ENCODE measurements around the gene GRID1. TPM values are rescaled to one million over a fixed set of nuclear protein-coding genes. Genes with fewer than 3 reads are reported as not detected.

Gene GRID1
- total RNA-seq, 1 donor from 2014 or later = 16.5 TPM

GRCh38 chr10:86206240-86206579, 160.4 kb downstream of the GRID1 start:
- DNase-seq = no peak

- DNase-seq = peak; percentile 23
Observed at GRCh38 chr10:86205306-86206239, 161.0 kb downstream of the GRID1 start.

- no peak for DNase-seq
Observed at GRCh38 chr10:86204421-86205305, 161.9 kb downstream of the GRID1 start.

DNA sequence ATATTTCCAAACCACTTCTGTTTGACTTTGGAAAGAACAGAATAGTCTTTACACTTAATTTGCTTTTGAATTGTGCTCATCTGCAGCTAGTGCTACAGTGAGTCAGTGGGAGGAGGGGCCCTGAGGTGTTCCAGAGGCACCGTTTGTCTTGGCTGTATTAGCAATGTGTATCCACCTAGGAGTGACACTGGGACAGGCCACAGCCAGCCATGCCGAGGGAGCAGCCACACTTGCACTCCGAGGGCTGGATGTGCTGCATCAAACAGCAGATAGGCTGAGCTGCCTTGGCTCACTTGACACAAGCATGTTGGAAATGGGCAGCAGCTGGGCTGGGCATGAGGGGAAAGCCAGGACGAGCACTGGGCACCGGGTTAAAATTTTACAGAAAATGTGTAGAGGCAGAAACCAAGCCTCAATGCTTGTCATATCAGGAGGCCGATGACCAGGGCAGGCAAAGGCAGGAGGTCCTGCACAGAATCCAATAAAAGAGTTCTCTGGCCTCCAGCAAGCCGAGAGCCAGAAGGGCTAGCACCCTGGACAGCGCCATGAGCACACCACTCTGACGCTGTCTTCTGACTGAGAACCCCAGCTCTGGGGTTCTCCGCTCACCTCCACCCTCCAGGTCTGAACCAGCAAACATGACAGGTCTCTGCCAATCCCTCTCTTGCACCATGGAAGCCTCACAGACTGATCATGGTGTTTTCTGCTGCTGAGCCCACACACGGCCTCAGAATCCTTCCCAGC, 163.3 kb downstream of the GRID1 start:
- DNase-seq = no peak

DNA sequence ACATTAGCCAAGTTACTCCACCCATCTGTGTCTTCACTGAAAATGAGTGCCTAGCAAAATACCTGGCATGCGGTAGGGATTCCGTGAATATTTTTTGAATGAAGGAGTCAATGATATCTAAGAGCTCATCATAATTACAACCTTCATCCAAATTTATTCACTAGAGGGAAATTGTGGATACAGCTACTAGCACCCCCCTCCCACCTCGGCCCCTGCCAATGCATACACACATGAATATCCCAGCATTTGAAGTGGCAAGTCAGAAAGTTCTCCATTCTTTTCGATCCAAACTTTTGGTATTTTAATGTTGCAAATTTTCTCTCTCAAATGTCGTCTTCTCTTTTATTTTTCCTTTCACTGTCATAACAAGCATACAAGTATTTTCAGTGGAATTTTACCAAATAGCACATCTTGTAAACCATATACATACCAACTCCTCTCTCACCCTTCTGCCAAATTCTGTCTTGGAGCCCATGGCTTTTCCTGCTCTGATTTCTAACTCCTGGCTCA, 164.3 kb downstream of the GRID1 start:
- DNase-seq = no peak

GRCh38 chr10:86200867-86201266, 165.7 kb downstream of the GRID1 start:
- DNase-seq = no peak

DNA sequence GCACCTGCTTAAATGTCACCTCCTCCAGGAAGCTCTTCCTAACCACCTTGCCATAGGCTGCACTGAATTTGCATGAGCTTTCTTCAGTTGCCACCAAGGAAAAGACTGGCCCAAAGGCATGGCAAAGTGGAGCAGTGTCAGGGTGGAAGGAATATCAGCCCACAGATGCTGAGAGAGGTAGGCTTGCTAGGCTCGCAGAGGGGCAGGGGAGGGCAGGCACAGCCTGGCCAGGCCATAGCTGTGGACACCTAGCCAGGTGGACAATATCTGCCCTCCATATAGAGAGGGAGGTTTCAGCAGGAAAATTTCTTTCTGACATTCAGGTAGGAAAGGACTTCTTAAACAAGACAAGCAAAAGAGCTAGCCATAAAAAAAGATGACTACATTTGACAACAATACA, 166.3 kb downstream of the GRID1 start:
- no peak for DNase-seq

- DNase-seq = no peak
Observed at GRCh38 chr10:86199041-86199440, 167.6 kb downstream of the GRID1 start.

GRCh38 chr10:86198271-86198670, 168.3 kb downstream of the GRID1 start:
- DNase-seq = no peak

DNA sequence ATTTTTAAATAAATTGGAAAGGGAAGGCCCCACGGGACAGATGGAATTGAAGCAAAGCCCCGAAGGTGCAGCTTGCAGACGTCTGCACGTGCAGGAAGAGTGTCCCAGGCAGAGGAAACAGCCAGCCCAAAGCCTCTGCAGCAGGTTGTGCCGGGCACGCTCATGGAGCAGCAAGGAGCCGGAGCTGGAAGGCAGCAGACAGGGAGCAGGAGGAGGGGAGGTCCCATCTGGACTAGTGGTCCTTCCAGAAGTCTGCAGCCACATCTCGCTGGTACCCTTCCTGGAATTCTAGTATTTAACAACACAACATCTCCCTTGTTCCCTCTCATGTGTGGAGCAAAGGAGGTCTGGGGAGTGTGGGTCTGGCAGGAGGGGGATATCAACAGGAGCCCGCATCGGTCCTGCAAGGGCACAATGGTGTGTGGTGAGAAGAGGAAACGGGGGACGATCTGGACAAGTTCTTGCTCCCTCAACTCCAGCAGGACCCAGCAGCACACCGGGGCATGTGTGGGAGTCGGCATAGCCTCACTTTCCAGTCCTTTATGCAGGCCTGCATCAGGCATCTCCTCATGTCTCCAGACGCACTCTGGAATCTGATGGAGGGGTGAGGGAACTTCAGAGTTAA, 169.3 kb downstream of the GRID1 start:
- DNase-seq = no peak

DNA sequence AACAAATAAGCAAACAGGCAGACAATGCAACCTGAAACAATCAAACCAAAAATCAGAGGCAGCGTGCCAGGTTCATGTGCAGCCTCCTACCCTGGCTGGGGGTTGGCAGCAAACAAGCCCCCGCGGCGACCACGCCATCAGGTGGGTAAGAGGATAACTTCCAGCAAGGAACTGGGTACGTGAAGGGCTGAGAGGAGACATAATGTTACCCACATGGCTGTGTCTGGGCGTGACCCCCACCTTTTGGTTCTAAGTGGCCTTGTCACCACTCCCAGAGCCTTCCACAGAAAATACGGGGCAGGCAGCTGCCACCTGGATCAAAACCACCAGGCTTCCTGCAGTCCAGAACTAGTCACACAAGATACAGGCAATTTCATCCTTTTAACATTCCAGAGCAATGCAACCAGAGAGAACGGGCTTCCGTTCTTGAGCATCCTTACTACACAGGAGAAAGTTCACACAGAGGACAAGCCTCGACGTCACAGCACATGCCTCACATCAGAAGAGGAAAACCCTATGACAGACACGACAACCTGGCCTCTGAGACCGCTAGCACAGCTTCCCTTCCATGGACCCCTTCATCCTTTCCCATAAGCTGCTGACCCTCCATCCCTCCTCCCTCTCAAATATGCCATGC, 171.0 kb downstream of the GRID1 start:
- no peak for DNase-seq

GRCh38 chr10:86194684-86195083, 171.9 kb downstream of the GRID1 start:
- DNase-seq = no peak

DNA sequence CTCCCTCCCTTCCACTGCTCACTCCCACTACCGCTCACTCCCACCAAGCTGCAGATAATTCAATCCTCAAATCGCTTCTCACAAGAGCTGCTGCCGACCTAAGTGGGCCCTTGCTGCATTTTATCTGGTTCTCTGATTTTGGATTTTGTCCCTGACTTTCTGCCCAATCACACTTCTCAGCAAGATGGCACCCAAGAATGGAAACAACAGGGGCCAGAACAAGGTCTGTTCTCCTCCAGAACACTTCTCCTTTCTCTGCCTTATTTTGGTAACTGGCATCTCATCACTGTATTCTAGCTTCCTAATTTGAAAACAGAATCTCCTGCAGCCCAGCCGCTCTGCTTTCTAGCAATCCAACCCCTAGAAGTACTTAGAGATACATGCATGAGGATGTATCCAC, 172.8 kb downstream of the GRID1 start:
- DNase-seq = no peak

GRCh38 chr10:86192691-86193090, 173.9 kb downstream of the GRID1 start:
- DNase-seq = no peak

DNA sequence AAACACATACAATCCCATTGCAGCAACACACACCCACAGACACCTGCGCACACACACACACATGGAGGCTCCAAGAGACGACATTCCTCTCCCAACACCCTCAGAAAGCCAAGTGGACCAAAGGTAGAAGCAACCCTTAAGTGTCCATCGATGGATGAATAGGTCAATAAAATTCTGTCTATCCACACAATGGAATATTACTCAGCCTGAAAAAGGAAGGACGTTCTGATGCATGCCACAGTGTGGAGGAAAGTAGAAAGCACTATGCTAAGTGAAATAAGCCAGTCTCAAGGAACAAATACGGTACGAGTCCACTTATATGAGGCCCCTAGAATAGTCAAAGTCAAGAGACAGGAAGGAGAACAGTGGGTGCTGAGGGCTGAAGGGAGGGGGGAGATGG, 174.4 kb downstream of the GRID1 start:
- no peak for DNase-seq

GRCh38 chr10:86191686-86192085, 174.9 kb downstream of the GRID1 start:
- no peak for DNase-seq

GRCh38 chr10:86191166-86191565, 175.4 kb downstream of the GRID1 start:
- no peak for DNase-seq

DNA sequence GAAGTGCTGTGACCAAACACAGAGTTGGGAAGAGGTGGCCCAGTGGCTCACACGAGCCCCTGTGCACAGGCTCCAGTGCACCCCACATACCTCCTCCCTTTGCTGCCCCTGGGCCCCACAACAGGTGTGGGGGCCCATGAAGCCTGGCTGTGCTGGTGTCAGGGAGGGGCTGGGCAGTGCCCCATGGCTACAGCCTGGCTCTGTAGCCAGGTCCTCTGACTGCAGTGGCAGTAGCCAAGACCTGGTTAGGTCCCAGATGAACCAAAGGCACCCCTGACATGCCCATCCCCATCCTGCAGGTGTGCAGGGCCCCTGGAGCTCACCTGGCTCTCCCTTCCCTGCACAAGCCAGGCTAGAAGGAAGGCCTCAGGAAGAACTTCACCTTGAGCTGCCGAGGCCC, 176.3 kb downstream of the GRID1 start:
- DNase-seq = no peak

DNA sequence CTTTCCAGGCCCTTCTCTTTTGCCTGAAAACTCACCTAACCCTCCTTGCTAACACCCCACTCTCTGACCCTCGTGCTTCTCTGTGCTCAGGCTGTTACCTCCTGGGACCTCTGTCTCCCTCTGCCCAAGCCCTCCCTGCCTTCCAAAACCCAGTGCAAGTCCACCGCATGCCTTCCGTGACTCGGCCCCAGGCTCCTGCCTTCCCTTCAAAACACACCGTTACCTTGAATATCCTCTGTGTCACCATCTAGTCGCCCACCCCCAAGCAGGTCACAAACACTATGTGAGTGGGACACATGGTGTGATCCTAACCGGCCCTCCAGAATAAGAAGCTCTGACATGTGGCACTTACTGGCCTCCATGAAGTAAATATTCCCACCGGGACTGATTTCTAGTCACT, 176.7 kb downstream of the GRID1 start:
- no peak for DNase-seq

GRCh38 chr10:86188796-86189558, 177.6 kb downstream of the GRID1 start:
- DNase-seq = no peak

- no peak for DNase-seq
Observed at GRCh38 chr10:86188326-86188725, 178.3 kb downstream of the GRID1 start.
